Stimulated activated CD4-positive, alpha-beta T cell treated with anti-CD3 and anti-CD28 coated beads, TNF-alpha, amount 100 ng/mL, for 48 hours (primary cell): ENCODE results near the gene SLC35E3.

Experiments
- DNase-seq, 3 donors: peaks; one replicate each; pipeline ENCODE4 v3.0.0-alpha.2; 2020; ENCODE audit warnings: low read depth in 3 of 3

SLC35E3 gene

GRCh38 chr12:68769941-68770340, 24.0 kb downstream of the SLC35E3 start:
- DNase-seq, result no peak

DNA sequence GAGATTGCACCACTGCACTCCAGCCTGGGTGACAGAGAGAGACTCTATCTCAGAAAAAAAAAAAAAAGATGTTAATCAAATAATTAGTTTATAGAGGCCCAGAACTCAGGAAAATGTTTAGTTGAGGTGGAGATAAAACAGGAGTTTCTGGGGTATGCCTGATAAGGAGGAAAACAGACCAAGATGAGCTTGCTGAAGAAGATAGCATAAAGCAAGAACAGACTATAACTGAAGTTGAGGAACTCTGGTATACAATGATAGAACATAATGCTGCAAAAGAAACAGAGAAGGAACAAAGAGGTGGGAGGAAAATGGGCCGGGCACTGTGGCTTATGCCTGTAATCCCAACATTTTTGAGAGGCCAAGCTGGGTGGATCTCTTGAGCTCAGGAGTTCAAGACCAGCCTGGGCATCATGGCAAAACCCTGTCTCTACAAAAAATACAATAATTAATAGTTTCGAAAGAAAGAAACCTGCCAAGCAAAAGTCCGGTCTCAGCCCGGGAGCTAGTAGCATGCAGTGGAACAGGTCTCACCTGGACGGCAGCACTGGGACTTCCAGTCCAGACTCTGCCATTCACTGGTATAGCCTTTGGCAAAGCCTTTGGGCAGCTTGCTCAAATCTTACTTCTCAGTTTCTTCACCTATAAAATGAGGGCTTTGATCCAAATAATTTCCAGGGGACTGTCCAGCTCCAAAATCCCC, 25.4 kb downstream of the SLC35E3 start:
- no peak for DNase-seq

DNA sequence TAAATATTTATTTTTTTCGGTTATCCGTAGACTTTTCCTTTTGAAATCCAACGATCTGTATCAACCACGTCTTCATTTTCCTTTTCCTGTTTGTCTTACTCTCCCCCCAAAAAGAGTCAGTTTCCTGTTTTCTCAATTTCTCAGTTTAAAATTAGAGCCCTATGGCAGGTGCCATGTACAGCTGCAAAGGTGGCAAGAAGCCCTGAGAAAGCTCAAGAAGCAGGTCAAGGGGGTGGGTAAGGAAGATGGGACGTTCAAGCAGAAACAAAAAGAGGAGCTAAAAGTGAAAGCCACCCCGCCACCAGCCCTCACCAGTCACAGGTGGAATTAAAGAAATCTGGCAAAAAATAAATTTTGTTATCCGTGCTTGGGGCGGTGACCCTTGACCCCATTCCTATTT, 26.7 kb downstream of the SLC35E3 start:
- no peak for DNase-seq

DNA sequence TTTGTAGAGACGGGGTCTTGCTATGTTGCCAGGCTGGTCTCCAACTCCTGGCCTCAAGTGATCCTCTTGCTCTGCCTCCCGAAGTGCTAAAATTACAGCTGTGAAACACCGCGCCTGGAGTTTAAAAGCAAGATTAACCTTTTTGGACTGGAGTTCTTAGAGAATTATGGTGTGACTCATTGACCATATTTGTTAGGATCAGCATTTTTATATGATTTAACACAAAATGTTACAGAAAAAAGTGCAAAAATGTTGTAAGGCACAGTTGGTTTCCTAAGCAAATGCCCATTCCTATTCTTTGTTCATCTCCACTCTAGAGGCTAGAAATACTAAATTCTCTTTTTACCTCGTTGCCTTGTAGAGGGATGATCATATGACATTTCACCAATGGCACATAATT, 27.6 kb downstream of the SLC35E3 start:
- DNase-seq, result no peak

DNA sequence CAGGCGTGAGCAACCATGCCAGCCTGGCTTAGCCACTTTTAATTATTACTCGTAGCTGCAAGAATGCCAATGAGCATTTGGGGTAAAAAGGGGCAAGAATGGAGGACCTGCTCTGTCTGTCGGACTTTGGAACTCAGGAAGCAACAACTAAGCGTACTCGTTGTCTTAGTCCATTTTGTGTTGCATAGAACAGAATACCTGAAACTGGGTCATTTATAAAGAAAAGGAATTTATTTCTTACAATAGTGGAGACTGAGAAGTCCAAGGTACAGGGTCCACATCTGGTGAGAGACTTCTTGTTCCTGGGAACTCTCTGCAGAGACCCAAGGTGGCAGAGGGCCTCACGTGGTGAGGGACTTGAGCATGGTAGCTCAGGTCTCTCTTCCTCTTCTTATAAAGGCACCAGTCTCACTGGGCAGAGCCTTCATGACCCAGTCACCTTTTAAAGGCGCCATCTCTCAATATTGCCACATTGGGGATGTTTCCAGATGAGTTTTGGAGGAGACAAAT, 29.2 kb downstream of the SLC35E3 start:
- DNase-seq, result no peak

- no peak for DNase-seq
Measured at GRCh38 chr12:68776976-68777610, 31.1 kb downstream of the SLC35E3 start.

DNA sequence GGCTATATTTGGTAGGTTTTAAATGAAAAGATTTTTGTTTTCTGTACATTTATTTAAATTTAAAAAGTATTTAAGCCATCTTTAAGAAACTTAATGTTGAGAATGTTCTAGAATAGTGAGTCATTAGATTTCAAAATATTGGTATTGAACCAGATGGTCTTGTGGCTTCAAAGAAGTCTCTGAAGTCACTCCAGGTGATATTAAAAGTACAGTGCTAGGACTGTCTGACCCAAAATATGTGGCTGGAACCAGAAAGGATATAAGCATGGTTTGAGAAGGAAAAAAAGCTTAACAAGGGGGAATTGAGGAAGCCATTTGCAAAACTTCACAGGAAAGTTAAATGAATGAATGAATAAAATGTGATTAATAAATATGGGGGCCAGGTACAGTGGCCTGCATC, 33.3 kb downstream of the SLC35E3 start:
- no peak for DNase-seq

DNA sequence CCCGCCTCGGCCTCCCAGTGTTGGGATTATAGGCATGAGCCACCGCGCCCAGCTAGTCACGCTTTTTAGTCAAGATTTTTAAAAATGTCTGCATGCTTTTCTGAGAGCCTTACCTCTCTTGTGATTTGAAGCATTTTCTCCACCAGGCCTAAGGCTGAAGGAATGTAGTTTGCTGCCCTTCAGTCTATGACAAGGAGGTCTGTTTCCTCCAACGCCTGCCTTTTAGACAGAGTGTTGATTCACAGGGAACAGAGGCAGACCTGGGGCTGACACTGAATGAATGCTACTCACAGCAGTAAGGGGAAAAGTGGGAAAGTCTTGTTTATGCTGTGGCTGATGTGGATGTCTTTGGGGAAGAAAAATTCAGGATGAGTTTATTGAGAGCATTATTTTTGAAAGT, 34.8 kb downstream of the SLC35E3 start:
- no peak for DNase-seq

- no peak for DNase-seq
Measured at GRCh38 chr12:68781728-68782127, 35.8 kb downstream of the SLC35E3 start.

GRCh38 chr12:68784015-68784414, 38.0 kb downstream of the SLC35E3 start:
- DNase-seq, result no peak

GRCh38 chr12:68785358-68785757, 39.4 kb downstream of the SLC35E3 start:
- no peak for DNase-seq

DNA sequence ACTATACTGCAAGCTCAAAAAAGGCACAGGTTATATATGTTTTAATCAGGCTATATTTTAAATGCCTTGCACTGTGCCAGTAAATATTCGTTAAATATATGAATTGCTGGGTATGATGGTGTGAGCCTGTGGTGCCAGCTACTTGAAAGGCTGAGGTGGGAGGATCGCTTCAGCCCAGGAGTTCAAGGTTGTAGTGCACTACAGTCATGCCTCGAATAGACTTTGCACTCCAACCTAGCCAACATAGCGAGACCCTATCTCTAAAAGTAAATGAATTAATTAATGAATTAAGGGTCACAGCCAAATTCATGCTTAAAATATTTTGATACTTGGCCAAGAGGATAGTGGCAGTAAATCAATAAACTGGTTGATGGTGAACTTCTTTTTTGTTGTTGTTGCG, 39.8 kb downstream of the SLC35E3 start:
- DNase-seq, result no peak

DNA sequence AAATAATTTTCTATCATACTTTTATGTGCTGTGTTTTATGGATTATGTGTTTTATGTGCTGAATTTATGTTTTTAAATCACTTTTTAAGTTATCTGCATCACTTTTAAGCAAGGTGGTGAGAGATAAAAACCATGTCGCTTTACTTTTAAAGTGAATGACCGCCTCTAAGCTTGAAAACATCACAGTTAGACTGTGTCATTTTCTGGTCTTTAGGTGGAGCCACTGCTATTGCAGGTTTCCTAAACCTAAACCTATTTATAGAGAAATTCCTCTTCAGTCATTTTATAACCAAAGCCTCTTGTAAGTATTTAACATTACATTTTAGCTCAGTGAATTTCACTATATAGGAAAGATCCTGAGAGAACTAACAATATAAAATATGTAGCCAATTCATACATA, 41.0 kb downstream of the SLC35E3 start:
- no peak for DNase-seq

GRCh38 chr12:68788554-68789143, 42.7 kb downstream of the SLC35E3 start:
- DNase-seq, result no peak

- DNase-seq, result no peak
Measured at GRCh38 chr12:68789144-68789878, 43.3 kb downstream of the SLC35E3 start.

GRCh38 chr12:68790081-68790951, 44.3 kb downstream of the SLC35E3 start:
- no peak for DNase-seq

GRCh38 chr12:68790952-68791234, 44.9 kb downstream of the SLC35E3 start:
- no peak for DNase-seq

DNA sequence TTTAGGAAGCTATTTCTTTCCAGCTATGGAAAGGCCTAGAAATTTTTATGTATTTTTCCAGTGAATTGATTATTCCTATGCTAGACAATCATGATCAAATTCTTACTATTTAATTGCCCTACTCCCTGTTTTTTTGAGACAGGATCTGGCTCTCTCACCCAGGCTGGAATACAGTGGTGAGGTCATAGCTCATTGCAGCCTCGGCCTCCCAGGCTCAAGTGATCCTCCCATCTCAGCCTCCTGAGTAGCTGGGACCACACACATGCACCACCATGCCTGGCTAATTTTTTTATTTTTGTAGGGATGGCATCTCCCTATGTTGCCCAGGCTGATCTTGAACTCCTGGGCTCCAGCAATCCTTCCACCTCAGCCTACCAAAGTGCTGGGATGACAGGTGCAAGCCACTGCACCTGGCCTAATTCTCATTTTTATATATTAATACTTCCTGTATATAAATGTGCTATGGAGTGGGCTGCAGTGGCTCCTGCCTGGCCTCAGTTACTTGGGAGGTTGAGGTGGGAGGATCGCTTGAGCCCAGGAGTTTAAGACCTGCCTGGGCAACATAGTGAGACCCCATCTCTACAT, 46.0 kb downstream of the SLC35E3 start:
- DNase-seq, result no peak

GRCh38 chr12:68792952-68793351, 47.0 kb downstream of the SLC35E3 start:
- no peak for DNase-seq

- no peak for DNase-seq
Measured at GRCh38 chr12:68793436-68793835, 47.5 kb downstream of the SLC35E3 start.

GRCh38 chr12:68793975-68794652, 48.1 kb downstream of the SLC35E3 start:
- no peak for DNase-seq
